Measurements from ENCODE around the gene GALNT2. TPM values are rescaled to one million over a fixed set of nuclear protein-coding genes. Genes with fewer than 3 reads are reported as not detected.

GALNT2 gene
- total RNA-seq, 1 experiment from 2014 or later, result 152 TPM

DNA sequence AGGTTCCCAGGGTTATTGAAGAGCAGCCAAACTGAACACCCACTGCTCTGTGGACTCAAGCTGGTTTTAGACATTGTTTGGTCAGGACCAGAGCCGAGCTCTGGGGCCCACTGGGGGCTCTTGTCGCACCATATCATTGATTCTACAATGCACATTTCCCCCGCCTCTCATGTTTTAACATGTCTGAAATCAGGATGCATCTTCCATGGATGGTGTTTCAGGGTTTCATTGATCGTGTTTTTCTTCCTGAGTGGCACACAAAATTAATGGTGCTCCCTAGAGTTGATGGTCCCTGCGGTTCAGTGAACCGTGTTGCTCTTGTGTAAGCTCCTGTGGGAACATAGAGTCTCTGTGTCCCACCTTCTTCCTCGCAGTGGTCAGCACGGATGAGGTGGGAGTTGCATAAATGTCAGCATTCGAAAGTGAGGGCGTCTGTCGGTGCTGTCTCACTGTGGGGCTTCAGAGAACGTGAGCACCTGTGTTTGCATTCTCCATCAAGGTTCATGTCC is 38.3 kb downstream of the GALNT2 start:
- no peaks in the 10 kb centered on the region for H3K27me3 ChIP-seq (ENCODE audit: control insufficient read depth, insufficient read depth, low read length)
- DNase-seq (ENCODE audit: low read depth, low spot score) (no peak), ATAC-seq (no peak)
- in situ Hi-C loops (cut with HindIII; ENCODE audit: low pct_unique_long_range_greater_than_20kb, low sequenced_read_pairs) (no loop called here), intact Hi-C loops (cut with micrococcal nuclease; ENCODE audit: unreplicated experiment) (no loop called here)
- H3K27ac ChIP-seq (ENCODE audit: low read length), result peak overlapping the region; percentile 93
- TF ChIP-seq SIN3A (IDR thresholded peaks at IDR 0.05; ENCODE audit: borderline replicate concordance, insufficient read depth, low read depth, low read length) (no peak), POLR2AphosphoS5 (IDR thresholded peaks at IDR 0.05; ENCODE audit: low read depth, low read length) (no peak), TCF7L2 (IDR thresholded peaks at IDR 0.05; ENCODE audit: low read depth, low read length) (no peak), CTCF (IDR thresholded peaks at IDR 0.05) (no peak)
- TF ChIP-seq, protein P1, sequence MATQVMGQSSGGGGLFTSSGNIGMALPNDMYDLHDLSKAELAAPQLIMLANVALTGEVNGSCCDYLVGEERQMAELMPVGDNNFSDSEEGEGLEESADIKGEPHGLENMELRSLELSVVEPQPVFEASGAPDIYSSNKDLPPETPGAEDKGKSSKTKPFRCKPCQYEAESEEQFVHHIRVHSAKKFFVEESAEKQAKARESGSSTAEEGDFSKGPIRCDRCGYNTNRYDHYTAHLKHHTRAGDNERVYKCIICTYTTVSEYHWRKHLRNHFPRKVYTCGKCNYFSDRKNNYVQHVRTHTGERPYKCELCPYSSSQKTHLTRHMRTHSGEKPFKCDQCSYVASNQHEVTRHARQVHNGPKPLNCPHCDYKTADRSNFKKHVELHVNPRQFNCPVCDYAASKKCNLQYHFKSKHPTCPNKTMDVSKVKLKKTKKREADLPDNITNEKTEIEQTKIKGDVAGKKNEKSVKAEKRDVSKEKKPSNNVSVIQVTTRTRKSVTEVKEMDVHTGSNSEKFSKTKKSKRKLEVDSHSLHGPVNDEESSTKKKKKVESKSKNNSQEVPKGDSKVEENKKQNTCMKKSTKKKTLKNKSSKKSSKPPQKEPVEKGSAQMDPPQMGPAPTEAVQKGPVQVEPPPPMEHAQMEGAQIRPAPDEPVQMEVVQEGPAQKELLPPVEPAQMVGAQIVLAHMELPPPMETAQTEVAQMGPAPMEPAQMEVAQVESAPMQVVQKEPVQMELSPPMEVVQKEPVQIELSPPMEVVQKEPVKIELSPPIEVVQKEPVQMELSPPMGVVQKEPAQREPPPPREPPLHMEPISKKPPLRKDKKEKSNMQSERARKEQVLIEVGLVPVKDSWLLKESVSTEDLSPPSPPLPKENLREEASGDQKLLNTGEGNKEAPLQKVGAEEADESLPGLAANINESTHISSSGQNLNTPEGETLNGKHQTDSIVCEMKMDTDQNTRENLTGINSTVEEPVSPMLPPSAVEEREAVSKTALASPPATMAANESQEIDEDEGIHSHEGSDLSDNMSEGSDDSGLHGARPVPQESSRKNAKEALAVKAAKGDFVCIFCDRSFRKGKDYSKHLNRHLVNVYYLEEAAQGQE (IDR thresholded peaks at IDR 0.05; ENCODE audit: insufficient read depth in 1 of 2, low read depth in 2 of 2, low read length in 1 of 2), result no peak
- H3K4me1 ChIP-seq (ENCODE audit: control insufficient read depth, insufficient read depth, low read length), result peaks cover 62% of the 10 kb centered on the region
- H3K9me3 ChIP-seq (ENCODE audit: control insufficient read depth, insufficient read depth, low read depth, low read length), result no peaks in the 10 kb centered on the region
- POLR2A ChIA-PET, result no interaction called here
- CTCF ChIA-PET, result no interaction called here
- peak overlapping the region in 1 of 2 experiments; percentile 39; a peak in 3 of 4 replicates for H3K4me3 ChIP-seq (ENCODE audit: low read depth in 2 of 2, low read length in 2 of 2)
- H3K36me3 ChIP-seq (ENCODE audit: control insufficient read depth, insufficient read depth, low read length), result no peaks in the 10 kb centered on the region; the same call in 1 of the 2 replicates
- BruUV-seq (replicated peaks), result no TSS peak

- ChIA-PET CTCF (no interaction called here), POLR2A (no interaction called here)
- Histone ChIP-seq H3K9me3 (ENCODE audit: control insufficient read depth, insufficient read depth, low read depth, low read length) (no peaks in the 10 kb centered on the region), H3K36me3 (ENCODE audit: control insufficient read depth, insufficient read depth, low read length) (no peaks in the 10 kb centered on the region), H3K27ac (ENCODE audit: low read length) (peak overlapping the region; percentile 93), H3K27me3 (ENCODE audit: control insufficient read depth, insufficient read depth, low read length) (no peaks in the 10 kb centered on the region), H3K4me1 (ENCODE audit: control insufficient read depth, insufficient read depth, low read length) (peaks cover 68% of the 10 kb centered on the region), H3K4me3 (ENCODE audit: low read depth in 2 of 2, low read length in 2 of 2) (peak overlapping the region in 1 of 2 experiments; percentile 39; a peak in 2 of 4 replicates)
- DNase-seq (ENCODE audit: low read depth, low spot score), result no peak
- TF ChIP-seq CTCF (IDR thresholded peaks at IDR 0.05) (no peak), SIN3A (IDR thresholded peaks at IDR 0.05; ENCODE audit: borderline replicate concordance, insufficient read depth, low read depth, low read length) (no peak), POLR2AphosphoS5 (IDR thresholded peaks at IDR 0.05; ENCODE audit: low read depth, low read length) (no peak), TCF7L2 (IDR thresholded peaks at IDR 0.05; ENCODE audit: low read depth, low read length) (no peak)
- TF ChIP-seq, protein P1 (IDR thresholded peaks at IDR 0.05; ENCODE audit: insufficient read depth in 1 of 2, low read depth in 2 of 2, low read length in 1 of 2), result no peak
- no peak for ATAC-seq
- in situ Hi-C loops (cut with HindIII; ENCODE audit: low pct_unique_long_range_greater_than_20kb, low sequenced_read_pairs), result no loop called here
- no TSS peak for BruUV-seq (replicated peaks)
- intact Hi-C loops (cut with micrococcal nuclease; ENCODE audit: unreplicated experiment), result no loop called here
Measured at GRCh38 chr1:230105754-230106625, 39.0 kb downstream of the GALNT2 start.
